ENCODE results near the gene HGF. TPM values are rescaled to one million over a fixed set of nuclear protein-coding genes. Genes with fewer than 3 reads are reported as not detected.

HGF gene
- total and polyA plus RNA-seq, 10 of the 15 experiments (the other 5 are each of a cell fraction or from before 2014, with no cell fraction given): 0.10 to 1.7 (median 0.99) TPM

GRCh38 chr7:81751619-81752317 is 18.1 kb downstream of the HGF start:
- ChIA-PET RAD21 (ENCODE audit: unreplicated experiment) (no interaction called here), CTCF (interaction anchor here (0.6 to 1.4 kb wide), 3 partner anchors 25 to 980 kb away, joined by 3 to 4 read pairs (median 3); no protein-coding TSS in a partner anchor), SMC1A (ENCODE audit: uncharacterized antibody, unreplicated experiment) (interaction anchor here (0.8 to 1.6 kb wide), 4 partner anchors 18 to 269 kb away, joined by 3 to 5 read pairs (median 4); partner anchors contain the start of gene HGF), POLR2A (no interaction called here)
- Histone ChIP-seq H3K4me2 (ENCODE audit: control insufficient read depth, insufficient read depth) (no peak overlapping the region), H3K9ac (ENCODE audit: control insufficient read depth, insufficient read depth, low read length) (no peak overlapping the region), H3K4me1 (ENCODE audit: control insufficient read depth, insufficient read depth, low read length) (no peaks in the 10 kb centered on the region), H3K79me2 (ENCODE audit: control insufficient read depth, insufficient read depth, low read length) (no peaks in the 10 kb centered on the region), H3K4me3 (no peak overlapping the region), H3K27me3 (replicated peaks in 1 of 2; ENCODE audit: control insufficient read depth in 2 of 2, insufficient read depth in 2 of 2, low read length in 1 of 2) (no peaks in the 10 kb centered on the region), H3K36me3 (ENCODE audit: control insufficient read depth in 2 of 2, insufficient read depth in 2 of 2, low read length in 1 of 2) (no peaks in the 10 kb centered on the region), H3K9me3 (replicated peaks; ENCODE audit: control insufficient read depth, insufficient read depth, low read length) (no peaks in the 10 kb centered on the region), H4K20me1 (ENCODE audit: control insufficient read depth, insufficient read depth) (no peaks in the 10 kb centered on the region), H2AFZ (ENCODE audit: control insufficient read depth, low read depth, low read length) (no peak overlapping the region), H3K27ac (ENCODE audit: control insufficient read depth, insufficient read depth) (no peak overlapping the region)
- intact Hi-C loops (cut with micrococcal nuclease; ENCODE audit: unreplicated experiment) (no loop called here), in situ Hi-C loops (cut with MboI) (no loop called here)
- no peak for FAIRE-seq
- BruUV-seq (replicated peaks): no TSS peak
- no peak for DNase-seq (ENCODE audit: low read depth, low spot score)
- no peak for ATAC-seq
- 9% methylated on average over 9 of the region's 9 CpGs for WGBS (ENCODE audit: insufficient coverage, insufficient replicate concordance, low lambda C conversion rate, missing lambda C conversion rate)
- TF ChIP-seq IKZF2 (IDR thresholded peaks at IDR 0.05): no peak
- TF ChIP-seq CBX3 (IDR thresholded peaks at IDR 0.05; ENCODE audit: borderline replicate concordance, low read depth): no peak
- no peak for TF ChIP-seq BCLAF1 (IDR thresholded peaks at IDR 0.05)
- TF ChIP-seq JUNB (IDR thresholded peaks at IDR 0.05): no peak
- TF ChIP-seq CBX5 (IDR thresholded peaks at IDR 0.05; ENCODE audit: low read depth): no peak
- TF ChIP-seq GATAD2B (conservative IDR thresholded peaks at IDR 0.05; ENCODE audit: low read depth): no peak
- TF ChIP-seq BACH1 (IDR thresholded peaks at IDR 0.05; ENCODE audit: borderline replicate concordance): no peak
- TF ChIP-seq STAT1 (conservative IDR thresholded peaks at IDR 0.05): no peak
- TF ChIP-seq TAF1 (IDR thresholded peaks at IDR 0.05; ENCODE audit: borderline replicate concordance, low read depth, low read length): no peak
- TF ChIP-seq SMC3 (IDR thresholded peaks at IDR 0.05; ENCODE audit: borderline replicate concordance, low read length): no peak
- TF ChIP-seq LARP7 (IDR thresholded peaks at IDR 0.05): no peak
- no peak for TF ChIP-seq IRF4 (IDR thresholded peaks at IDR 0.05; ENCODE audit: low read depth, low read length)

Data from GM12878 (cell line).